GM12878 (cell line): ENCODE results near the gene GVQW3.

Experiments
- BACH1 ChIP-seq: fragments of 450-650 bp; IDR thresholded peaks from 2 replicates; pipeline ENCODE4 v1.6.1; 2017; ENCODE audit warnings: mild to moderate bottlenecking, borderline replicate concordance
- CTCF ChIP-seq, 3 experiments: IDR thresholded peaks in 2 of 3; conservative IDR thresholded peaks in 1 of 3; 2 replicates each; pipeline ENCODE4 v1.5.1; 2011; ENCODE audit warnings: low read depth in 3 of 3, low read length in 3 of 3, mild to moderate bottlenecking in 3 of 3, control low read depth in 2 of 3, moderate library complexity in 2 of 3, inconsistent platforms in 1 of 3, mixed read lengths in 1 of 3; ENCODE audit not compliant: control insufficient read depth in 2 of 3, insufficient read depth in 1 of 3; ENCODE audit errors: extremely low read depth in 1 of 3
- EP300 ChIP-seq, 2 experiments: fragments of 150-350 bp in 1 of 2; IDR thresholded peaks; 2 replicates each; pipeline ENCODE4 v1.6.1; 2011 to 2012; ENCODE audit warnings: low read depth in 2 of 2, low read length in 2 of 2, borderline replicate concordance in 1 of 2, improper control_type of control experiment in 1 of 2, inconsistent platforms in 1 of 2; ENCODE audit not compliant: control insufficient read depth in 1 of 2
- EZH2 ChIP-seq: IDR thresholded peaks from 2 replicates; pipeline ENCODE4 v1.6.1; 2012; ENCODE audit warnings: low read depth, mild to moderate bottlenecking, control low read depth, inconsistent platforms, low read length, borderline replicate concordance; ENCODE audit not compliant: control insufficient read depth
- KDM1A ChIP-seq: fragments of 200-600 bp; sonication (generic); IDR thresholded peaks from 2 replicates; pipeline ENCODE4 v1.6.1; 2016; ENCODE audit warnings: borderline replicate concordance
- NFYB ChIP-seq: IDR thresholded peaks from 2 replicates; pipeline ENCODE4 v1.6.1; 2011; ENCODE audit warnings: low read depth, mild to moderate bottlenecking, low read length, improper control_type of control experiment, moderate library complexity; ENCODE audit not compliant: insufficient read depth
- POLR2A ChIP-seq: IDR thresholded peaks from 2 replicates; pipeline ENCODE4 v1.6.1; 2011; ENCODE audit warnings: low read depth, mild to moderate bottlenecking, low read length
- POLR2AphosphoS5 ChIP-seq: IDR thresholded peaks from 2 replicates; pipeline ENCODE4 v1.6.1; 2011; ENCODE audit warnings: mild to moderate bottlenecking, low read length, inconsistent platforms
- RAD51 ChIP-seq: fragments of 450-650 bp; IDR thresholded peaks from 2 replicates; pipeline ENCODE4 v1.6.1; 2016; ENCODE audit warnings: moderate library complexity, mild to moderate bottlenecking, inconsistent platforms
- RCOR1 ChIP-seq: conservative IDR thresholded peaks from 2 replicates; pipeline ENCODE4 v1.6.1; 2012; ENCODE audit warnings: low read depth, low read length, improper control_type of control experiment
- SPI1 ChIP-seq: IDR thresholded peaks from 2 replicates; pipeline ENCODE4 v1.6.1; 2011; ENCODE audit warnings: low read depth, mild to moderate bottlenecking, low read length, moderate library complexity, borderline replicate concordance; ENCODE audit not compliant: insufficient read depth
- SRF ChIP-seq, 2 experiments: IDR thresholded peaks; 2 replicates each; pipeline ENCODE4 v1.6.1; 2011; ENCODE audit warnings: low read depth in 2 of 2, low read length in 2 of 2, mild to moderate bottlenecking in 1 of 2, moderate library complexity in 1 of 2
- TAF1 ChIP-seq: IDR thresholded peaks from 2 replicates; pipeline ENCODE4 v1.6.1; 2011; ENCODE audit warnings: mild to moderate bottlenecking, low read depth, low read length, borderline replicate concordance
- YY1 ChIP-seq: IDR thresholded peaks from 2 replicates; pipeline ENCODE4 v1.6.1; 2011; ENCODE audit warnings: low read depth, mild to moderate bottlenecking, low read length

- no peak for TF ChIP-seq POLR2AphosphoS5
- no peak for TF ChIP-seq TAF1
- TF ChIP-seq SPI1 = no peak
- no peak for TF ChIP-seq NFYB
- TF ChIP-seq POLR2A = no peak
- no peak for TF ChIP-seq SRF (IDR thresholded peaks at IDR 0.05; ENCODE audit: low read depth in 2 of 2, low read length in 2 of 2)
- no peak for TF ChIP-seq CTCF (IDR thresholded peaks at IDR 0.05 in 2 of 3, conservative IDR thresholded peaks at IDR 0.05 in 1 of 3; ENCODE audit: control insufficient read depth in 2 of 3, extremely low read depth in 1 of 3, insufficient read depth in 1 of 3, low read depth in 3 of 3, low read length in 3 of 3)
- no peak for TF ChIP-seq RAD51
- no peak for TF ChIP-seq BACH1
- no peak for TF ChIP-seq EZH2
- TF ChIP-seq YY1 = no peak
- no peak for TF ChIP-seq RCOR1
- no peak for TF ChIP-seq EP300 (IDR thresholded peaks at IDR 0.05; ENCODE audit: borderline replicate concordance in 1 of 2, control insufficient read depth in 1 of 2, low read depth in 2 of 2, low read length in 2 of 2)
- TF ChIP-seq KDM1A = no peak
These were observed 1.1 kb downstream of the GVQW3 start for GRCh38 chr11:76382209-76382608.
